ENCODE measurements around the gene ZNF93. TPM values are rescaled to one million over a fixed set of nuclear protein-coding genes. Genes with fewer than 3 reads are reported as not detected.
"Not testable (repeated sequence)": the region's sequence is repeated elsewhere in the genome, so short reads cannot be mapped to it uniquely, and the experiment has no call there.

The ZNF93 gene
- total and polyA plus RNA-seq, 2 of the 13 experiments (the other 11 are each of a cell fraction or from before 2014, with no cell fraction given) = 0.49 to 0.66 TPM

DNA sequence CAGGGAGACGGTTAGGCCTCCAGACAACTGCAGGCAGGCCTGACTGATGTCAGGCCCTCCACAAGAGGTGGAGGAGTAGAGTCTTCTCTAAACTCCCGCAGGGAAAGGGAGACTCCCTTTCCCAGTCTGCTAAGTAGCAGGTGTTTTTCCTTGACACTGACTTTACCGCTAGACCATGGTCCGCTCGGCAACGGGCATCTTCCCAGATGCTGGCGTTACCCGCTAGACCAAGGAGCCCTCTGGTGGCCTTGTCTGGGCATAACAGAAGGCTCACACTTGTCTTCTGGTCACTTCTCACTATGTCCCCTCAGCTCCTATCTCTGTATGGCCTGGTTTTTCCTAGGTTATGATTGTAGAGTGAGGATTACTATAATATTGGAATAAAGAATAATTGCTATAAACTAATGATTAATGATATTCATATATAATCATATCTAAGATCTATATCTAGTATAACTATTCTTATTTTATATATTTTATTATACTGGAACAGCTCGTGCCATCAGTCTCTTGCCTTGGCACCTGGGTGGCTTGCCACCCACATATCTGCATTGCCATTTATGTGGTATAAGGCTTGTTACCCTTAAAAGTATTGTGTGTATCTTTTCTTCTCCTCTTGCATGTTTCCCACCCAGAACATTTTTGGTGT lies 58.5 kb downstream of the ZNF93 start:
- peak overlapping the region; percentile 39; the same call in 1 of the 2 replicates for H3K4me2 ChIP-seq (ENCODE audit: low read depth, low read length)
- H3K79me2 ChIP-seq (ENCODE audit: insufficient read depth, low read length); H3K36me3 ChIP-seq (replicated peaks in 1 of 2; ENCODE audit: control insufficient read depth in 1 of 2, insufficient read depth in 2 of 2, low read length in 2 of 2); H3K4me1 ChIP-seq (ENCODE audit: insufficient read depth, low read length); ATAC-seq; H3K27ac ChIP-seq (ENCODE audit: extremely low read length, insufficient read depth, low read length); H3K9ac ChIP-seq (ENCODE audit: insufficient read depth, low read depth, low read length); BruUV-seq (replicated peaks); H3K4me3 ChIP-seq (replicated peaks in 1 of 3; ENCODE audit: insufficient read depth in 1 of 3, low read depth in 2 of 3, low read length in 3 of 3); H4K20me1 ChIP-seq (ENCODE audit: insufficient read depth, low read length); POLR2A ChIA-PET; H2AFZ ChIP-seq (ENCODE audit: low read length); H3K27me3 ChIP-seq (ENCODE audit: control insufficient read depth in 1 of 2, insufficient read depth in 2 of 2, low read length in 2 of 2); FAIRE-seq: not testable (repeated sequence)
- intact Hi-C loops (cut with micrococcal nuclease; ENCODE audit: unreplicated experiment) = loop anchor here (5.0 kb wide), 1 partner anchor 427 kb away; no protein-coding TSS in a partner anchor
- in situ Hi-C loops (cut with HindIII; ENCODE audit: extremely low pct_ligation_motif_present, low pct_unique_long_range_greater_than_20kb) = loop anchor here (25.0 kb wide), 1 partner anchor 422 kb away; the partner anchor contains the start of genes CILP2 and YJEFN3
- peak; percentile 23 for DNase-seq (ENCODE audit: low spot score)
- CTCF ChIA-PET (ENCODE audit: low intra/inter-chr PET ratio, low total read pairs) = interaction anchor here (1.1 kb wide), 1 partner anchor 427 kb away, joined by 3 read pairs; no protein-coding TSS in a partner anchor
- peaks cover 10% of the 10 kb centered on the region for H3K9me3 ChIP-seq (ENCODE audit: low read length)
- TF ChIP-seq SMC3 (IDR thresholded peaks at IDR 0.05; ENCODE audit: low read length) (peak; percentile 60; the same call in 1 of the 2 replicates), KDM2A (CRISPR knock-in tag; IDR thresholded peaks at IDR 0.05; ENCODE audit: borderline replicate concordance, low read depth) (peak; percentile 26; the same call in 1 of the 2 replicates), ZNF574 (CRISPR knock-in tag; IDR thresholded peaks at IDR 0.05) (0 out of 2 replicates have a peak, but pooled peaks have one; percentile 27), STAG1 (CRISPR knock-in tag; IDR thresholded peaks at IDR 0.05) (peak; percentile 86), RAD21 (CRISPR knock-in tag; IDR thresholded peaks at IDR 0.05) (peak; percentile 31; the same call in 1 of the 2 replicates)
- TF ChIP-seq, protein P1, sequence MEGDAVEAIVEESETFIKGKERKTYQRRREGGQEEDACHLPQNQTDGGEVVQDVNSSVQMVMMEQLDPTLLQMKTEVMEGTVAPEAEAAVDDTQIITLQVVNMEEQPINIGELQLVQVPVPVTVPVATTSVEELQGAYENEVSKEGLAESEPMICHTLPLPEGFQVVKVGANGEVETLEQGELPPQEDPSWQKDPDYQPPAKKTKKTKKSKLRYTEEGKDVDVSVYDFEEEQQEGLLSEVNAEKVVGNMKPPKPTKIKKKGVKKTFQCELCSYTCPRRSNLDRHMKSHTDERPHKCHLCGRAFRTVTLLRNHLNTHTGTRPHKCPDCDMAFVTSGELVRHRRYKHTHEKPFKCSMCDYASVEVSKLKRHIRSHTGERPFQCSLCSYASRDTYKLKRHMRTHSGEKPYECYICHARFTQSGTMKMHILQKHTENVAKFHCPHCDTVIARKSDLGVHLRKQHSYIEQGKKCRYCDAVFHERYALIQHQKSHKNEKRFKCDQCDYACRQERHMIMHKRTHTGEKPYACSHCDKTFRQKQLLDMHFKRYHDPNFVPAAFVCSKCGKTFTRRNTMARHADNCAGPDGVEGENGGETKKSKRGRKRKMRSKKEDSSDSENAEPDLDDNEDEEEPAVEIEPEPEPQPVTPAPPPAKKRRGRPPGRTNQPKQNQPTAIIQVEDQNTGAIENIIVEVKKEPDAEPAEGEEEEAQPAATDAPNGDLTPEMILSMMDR (CRISPR knock-in tag; IDR thresholded peaks at IDR 0.05) = peak; percentile 82
- 11% methylated on average over 8 of the region's 9 CpGs for WGBS (ENCODE audit: low lambda C conversion rate)

All from HepG2 (cell line).